Gastroesophageal sphincter (tissue), 4 donors: ENCODE results near the gene C9orf50. TPM values are rescaled to one million over a fixed set of nuclear protein-coding genes. Genes with fewer than 3 reads are reported as not detected.

Source experiments
- ATAC-seq: fragments of 150-250 bp; one replicate; pipeline ENCODE4 v1.9.1; 2016; ENCODE audit warnings: mild to moderate bottlenecking, moderate library complexity
- H3K27ac ChIP-seq, 4 donors: fragments of 200-600 bp; sonication (generic) in 3 of 4; 1 replicate in 3 of 4; 2 replicates in 1 of 4; pipeline ENCODE4 v1.5.1; 2016 to 2019
- H3K27me3 ChIP-seq: fragments of 200-600 bp; sonication (generic); one replicate; pipeline ENCODE4 v1.5.1; 2019
- H3K36me3 ChIP-seq, 2 donors: fragments of 200-600 bp; sonication (generic); one replicate each; pipeline ENCODE4 v1.5.1; 2019; ENCODE audit warnings: control low read depth in 1 of 2
- H3K4me1 ChIP-seq, 3 donors: fragments of 200-600 bp; sonication (generic); 1 replicate in 2 of 3; 2 replicates in 1 of 3; pipeline ENCODE4 v1.5.1; 2016 to 2019; ENCODE audit warnings: control low read depth in 2 of 3
- H3K4me3 ChIP-seq, 2 donors: fragments of 200-600 bp; sonication (generic); one replicate each; pipeline ENCODE4 v1.5.1; 2019; ENCODE audit warnings: mild to moderate bottlenecking in 1 of 2, moderate library complexity in 1 of 2
- H3K9me3 ChIP-seq, 3 donors: fragments of 200-600 bp; sonication (generic); one replicate each; pipeline ENCODE4 v1.5.1; 2017 to 2019; ENCODE audit warnings: control low read depth in 2 of 3
- CTCF ChIP-seq, 4 experiments: fragments of 200-600 bp in 2 of 4; fragments of 450-650 bp in 2 of 4; sonication (generic) in 1 of 4; IDR thresholded peaks; one replicate each; pipeline ENCODE4 v1.5.1; 2017 to 2019; ENCODE audit warnings: antibody characterized with exemption in 4 of 4, mild to moderate bottlenecking in 2 of 4, moderate library complexity in 2 of 4
- EP300 ChIP-seq: sonication (generic); formaldehyde crosslinking; IDR thresholded peaks from one replicate; pipeline ENCODE4 v1.6.1; 2017; ENCODE audit warnings: antibody characterized with exemption, mild to moderate bottlenecking
- POLR2A ChIP-seq, 2 donors: fragments of 450-650 bp; IDR thresholded peaks; one replicate each; pipeline ENCODE4 v1.6.1; 2017; ENCODE audit warnings: antibody characterized with exemption in 2 of 2, mild to moderate bottlenecking in 2 of 2, moderate library complexity in 1 of 2
- POLR2AphosphoS5 ChIP-seq: sonication (generic); formaldehyde crosslinking; IDR thresholded peaks from one replicate; pipeline ENCODE4 v1.6.1; 2017; ENCODE audit warnings: antibody characterized with exemption
- WGBS, 2 donors: methylation state at CpG; one replicate each; pipeline ENCODE4 v1.1.5; 2018; ENCODE audit warnings: low coverage in 1 of 2; 5-methylcytosine and 5-hydroxymethylcytosine counted together
- total RNA-seq, 4 donors: library from RNA; depleted of rRNA; stranded (reverse); fragments of >200 nt; gene quantifications; one replicate each; pipeline ENCODE4 v1.1.0, GENCODE V29; 2016

Gene C9orf50
- total RNA-seq, 4 donors from 2014 or later: 0.27 TPM; not detected in 3

- no peaks in the 10 kb centered on the region for H3K27me3 ChIP-seq
- no peaks in the 10 kb centered on the region for H3K9me3 ChIP-seq
- H3K27ac ChIP-seq: no peak overlapping the region
- H3K36me3 ChIP-seq: peaks cover 0 to 23% of the 10 kb centered on the region in 2 donors
- TF ChIP-seq EP300: no peak
- no peak for TF ChIP-seq POLR2AphosphoS5
- no peak for TF ChIP-seq POLR2A (IDR thresholded peaks at IDR 0.05)
- no peak for TF ChIP-seq CTCF (IDR thresholded peaks at IDR 0.05)
- ATAC-seq: no peak
- peaks cover 0 to 86% (median 37%) of the 10 kb centered on the region in 3 donors for H3K4me1 ChIP-seq
- 83 to 90% methylated on average over 2 to 7 of the region's 8 CpGs for WGBS, 2 donors
- H3K4me3 ChIP-seq: no peak overlapping the region
Measured at GRCh38 chr9:129629251-129629820, 8.4 kb upstream of the C9orf50 start.

GRCh38 chr9:129628709-129629108 lies 7.8 kb upstream of the C9orf50 start:
- ATAC-seq: no peak
- H3K27ac ChIP-seq: no peak overlapping the region
- TF ChIP-seq POLR2A (IDR thresholded peaks at IDR 0.05) (no peak), CTCF (IDR thresholded peaks at IDR 0.05) (no peak), POLR2AphosphoS5 (no peak), EP300 (no peak)
- H3K36me3 ChIP-seq: peaks cover 0 to 17% of the 10 kb centered on the region in 2 donors
- WGBS, 2 donors: 58 to 66% methylated on average over 6 of the region's 6 CpGs
- H3K9me3 ChIP-seq: no peaks in the 10 kb centered on the region
- H3K4me1 ChIP-seq: peaks cover 0 to 90% (median 37%) of the 10 kb centered on the region in 3 donors
- H3K27me3 ChIP-seq: no peaks in the 10 kb centered on the region
- H3K4me3 ChIP-seq: no peak overlapping the region

- ATAC-seq: no peak
- WGBS, 2 donors: 12 to 29% methylated on average over 3 to 6 of the region's 12 CpGs
- peaks cover 0 to 8% of the 10 kb centered on the region in 2 donors for H3K36me3 ChIP-seq
- H3K27ac ChIP-seq: peak overlapping the region in 3 of 4 donors; percentile 5 to 97 (median 88)
- H3K4me1 ChIP-seq: peaks cover 0 to 85% (median 37%) of the 10 kb centered on the region in 3 donors
- H3K27me3 ChIP-seq: no peaks in the 10 kb centered on the region
- no peaks in the 10 kb centered on the region for H3K9me3 ChIP-seq
- H3K4me3 ChIP-seq: peak overlapping the region in 1 of 2 donors; percentile 69
- TF ChIP-seq CTCF (IDR thresholded peaks at IDR 0.05): no peak
- no peak for TF ChIP-seq POLR2A (IDR thresholded peaks at IDR 0.05)
- TF ChIP-seq EP300: no peak
- no peak for TF ChIP-seq POLR2AphosphoS5
Measured at GRCh38 chr9:129627556-129628440, 6.9 kb upstream of the C9orf50 start.

- no peak for ATAC-seq
- Histone ChIP-seq H3K4me3 (peak overlapping the region; percentile 45 to 69), H3K4me1 (peaks cover 0 to 75% (median 36%) of the 10 kb centered on the region in 3 donors), H3K27me3 (no peaks in the 10 kb centered on the region), H3K36me3 (no peaks in the 10 kb centered on the region), H3K9me3 (no peaks in the 10 kb centered on the region), H3K27ac (peak overlapping the region; percentile 61 to 97 (median 90))
- no peak for TF ChIP-seq EP300
- no peak for TF ChIP-seq POLR2AphosphoS5
- no peak for TF ChIP-seq CTCF (IDR thresholded peaks at IDR 0.05)
- no peak for TF ChIP-seq POLR2A (IDR thresholded peaks at IDR 0.05)
- WGBS, 2 donors: 2 to 9% methylated on average over 5 to 13 of the region's 20 CpGs
Measured at GRCh38 chr9:129626625-129627284, 5.9 kb upstream of the C9orf50 start.
